ENCODE measurements around the gene GLB1L3.

Gene GLB1L3

DNA sequence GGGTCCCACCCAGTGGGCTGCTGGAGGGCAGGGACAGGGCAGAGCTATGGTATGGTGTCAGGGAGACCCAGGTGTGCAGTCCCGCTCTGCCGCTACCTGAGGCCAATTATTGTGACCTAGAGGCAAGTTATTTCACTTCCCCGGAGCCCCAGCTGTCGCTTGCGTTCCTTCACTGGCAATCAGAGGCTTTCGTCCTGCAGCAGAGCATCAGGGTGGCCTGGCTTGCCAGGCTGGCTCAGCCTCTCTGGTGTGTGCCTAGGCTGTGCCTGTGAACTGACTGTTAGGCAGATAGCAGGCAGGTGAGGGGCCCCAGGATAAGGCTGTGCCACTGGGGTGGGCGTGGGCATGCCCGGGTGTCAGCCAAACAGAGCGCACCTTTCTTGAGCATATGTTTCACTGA is 87.0 kb downstream of the GLB1L3 start:
- no peak for DNase-seq (ENCODE audit: low read depth)

DNA sequence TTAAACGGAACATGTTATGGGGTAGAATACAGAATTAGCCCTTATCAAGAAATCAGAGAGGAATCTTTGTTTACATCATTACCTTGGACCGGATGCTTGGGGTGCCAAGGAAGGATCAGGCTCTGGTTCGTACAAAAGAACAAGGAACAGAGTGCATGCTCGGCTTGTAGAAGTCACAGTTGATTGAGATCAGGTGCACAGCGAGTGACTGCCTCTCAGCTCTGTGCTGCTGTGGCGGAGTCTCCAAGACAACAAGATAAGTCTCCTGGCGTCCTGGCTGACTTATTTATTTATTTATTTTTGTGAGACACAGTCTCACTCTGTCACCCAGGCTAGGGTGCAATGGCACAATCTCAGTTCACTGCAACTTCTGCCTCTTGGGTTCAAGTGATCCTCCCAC is 87.4 kb downstream of the GLB1L3 start:
- DNase-seq (ENCODE audit: low read depth) = no peak

DNA sequence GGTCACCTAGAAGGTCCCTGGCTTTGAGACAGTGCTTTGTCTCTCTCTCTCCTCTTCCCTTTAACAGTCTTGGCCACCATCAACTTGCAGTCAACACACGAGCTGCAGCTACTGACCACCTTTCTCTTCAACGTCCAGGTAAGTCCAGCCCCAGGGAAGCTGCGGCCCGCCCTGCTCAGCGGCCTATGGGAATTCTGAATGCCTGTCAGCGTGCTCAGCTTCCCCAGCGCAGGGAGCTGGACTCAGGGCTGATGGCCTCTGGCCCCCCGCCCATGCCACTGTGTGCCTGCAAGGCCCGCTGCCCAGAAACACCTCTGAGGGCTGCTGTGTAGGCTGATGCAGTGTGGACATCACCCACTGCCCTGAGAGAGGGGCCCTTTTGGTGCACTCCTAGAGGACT is 88.1 kb downstream of the GLB1L3 start:
- DNase-seq (ENCODE audit: low read depth) = no peak

DNA sequence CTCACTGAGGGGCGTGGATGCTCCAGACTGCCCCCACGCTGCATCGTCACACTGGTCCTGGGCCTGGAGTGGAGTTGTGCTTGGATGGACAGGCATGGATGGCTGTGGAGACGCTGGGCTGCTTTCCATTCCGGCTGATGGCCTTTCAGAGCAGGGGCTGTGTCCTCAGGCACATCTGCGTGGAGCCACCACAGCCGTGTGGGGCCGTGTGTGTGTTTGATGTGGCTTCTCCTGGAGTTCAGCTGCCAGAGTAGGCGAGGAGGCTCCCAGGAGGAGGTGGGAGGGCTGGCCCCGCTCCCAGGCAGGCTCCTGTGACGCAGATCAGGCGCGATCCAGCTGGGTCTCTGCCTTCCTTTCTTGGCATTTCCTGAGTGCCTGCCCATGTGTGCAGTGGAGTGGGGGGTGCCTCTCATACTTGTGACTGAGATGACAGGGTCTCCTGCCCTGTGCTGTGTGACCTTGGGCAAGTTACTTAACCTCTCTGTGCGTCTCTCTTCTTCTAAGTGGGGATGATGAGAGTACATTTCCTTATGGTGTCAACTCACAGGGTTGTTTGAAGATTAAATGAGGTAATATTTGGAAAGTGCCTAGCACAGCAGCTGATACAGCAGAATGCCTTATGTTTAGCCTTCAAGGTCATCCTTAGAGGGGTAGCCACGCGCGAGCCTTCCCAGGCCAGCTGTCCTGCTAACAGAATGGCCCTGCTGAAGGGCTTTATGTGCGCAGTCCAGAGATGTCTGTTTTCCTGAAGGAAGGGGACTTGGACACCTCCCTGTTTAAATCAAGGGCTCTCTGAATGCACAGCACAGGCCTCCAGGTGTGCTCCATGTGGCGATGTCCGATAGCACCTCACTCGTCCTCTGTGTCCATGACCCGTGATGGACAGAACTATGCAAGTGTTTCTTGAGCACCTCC is 89.1 kb downstream of the GLB1L3 start:
- no peak for DNase-seq (ENCODE audit: low read depth)

DNA sequence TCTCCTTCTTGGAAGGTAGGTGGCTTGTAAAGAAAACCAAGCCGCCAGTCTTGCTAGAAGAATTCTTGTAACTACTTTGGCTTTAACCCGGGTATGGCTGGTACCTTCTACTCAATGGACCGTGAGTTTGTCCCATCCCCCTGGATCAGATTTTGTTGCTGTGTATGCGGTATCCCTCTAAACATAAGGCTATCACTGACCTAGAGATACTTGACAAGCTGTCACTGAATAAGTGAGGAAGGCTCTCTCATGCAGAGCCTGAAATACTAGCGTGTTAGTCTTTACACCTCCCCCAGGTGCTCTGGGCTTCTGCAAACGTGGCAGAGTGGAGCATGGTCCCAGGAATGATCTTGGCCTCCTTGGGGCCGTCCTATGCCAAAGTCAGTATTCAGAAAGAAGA is 90.1 kb downstream of the GLB1L3 start:
- DNase-seq (ENCODE audit: low read depth) = no peak

DNA sequence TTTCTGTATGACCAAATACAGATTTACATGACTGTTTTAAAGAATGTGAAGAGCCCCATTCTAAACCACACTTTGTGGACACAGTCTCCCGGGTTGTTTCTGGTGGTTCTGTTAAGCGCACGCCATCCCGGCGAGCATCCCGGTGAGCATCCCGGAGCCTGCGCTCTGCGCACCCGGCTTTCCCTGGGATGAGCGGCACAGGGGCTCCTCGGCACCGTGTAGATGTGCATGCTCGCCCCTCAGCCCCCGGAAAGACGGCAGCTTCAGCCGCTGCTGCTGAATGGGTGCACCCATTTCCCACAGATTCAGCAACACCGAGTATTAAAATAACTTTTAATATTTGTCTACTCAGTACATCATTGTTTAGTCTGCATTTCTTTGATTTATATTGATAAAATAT is 91.6 kb downstream of the GLB1L3 start:
- no peak for DNase-seq (ENCODE audit: low read depth)

Measured in stimulated activated CD8-positive, alpha-beta memory T cell treated with anti-CD3 and anti-CD28 coated beads, Interleukin-15, amount 100 ng/mL, for 1 hour (primary cell).